ENCODE data around the gene TPRG1L. TPM values are rescaled to one million over a fixed set of nuclear protein-coding genes. Genes with fewer than 3 reads are reported as not detected.

TPRG1L gene
- total and polyA plus RNA-seq, 10 donors = 19.9 to 45.9 (median 31.5) TPM

GRCh38 chr1:3603571-3604467 lies 21.0 kb upstream of the TPRG1L start:
- intact Hi-C loops (cut with DNase I; ENCODE audit: low total_unique reads) = no loop called here
- DNase-seq = no peak
- WGBS, 5 donors = 79 to 91% (median 81%) methylated on average over 19 to 29 of the region's 29 CpGs

GRCh38 chr1:3604468-3604974 lies 20.3 kb upstream of the TPRG1L start:
- H3K27ac ChIP-seq = no peak overlapping the region
- H3K4me1 ChIP-seq = peaks cover 0 to 22% (median 3%) of the 10 kb centered on the region in 6 donors
- intact Hi-C loops (cut with DNase I; ENCODE audit: low total_unique reads) = no loop called here
- H3K4me3 ChIP-seq = no peak overlapping the region
- 69 to 90% (median 75%) methylated on average over 5 to 8 of the region's 8 CpGs for WGBS, 5 donors
- no peak for TF ChIP-seq POLR2A (IDR thresholded peaks at IDR 0.05)
- TF ChIP-seq CTCF (IDR thresholded peaks at IDR 0.05 in 8 of 11, conservative IDR thresholded peaks at IDR 0.05 in 3 of 11) = no peak
- TF ChIP-seq POLR2AphosphoS5 (IDR thresholded peaks at IDR 0.05) = no peak
- H3K36me3 ChIP-seq = no peaks in the 10 kb centered on the region
- H3K9me3 ChIP-seq = no peaks in the 10 kb centered on the region
- peaks cover 0 to 46% (median 5%) of the 10 kb centered on the region in 7 donors for H3K27me3 ChIP-seq (replicated peaks in 1 of 7)
- DNase-seq = no peak

More at GRCh38 chr1:3603571-3604467, 21.0 kb upstream of the TPRG1L start:
- TF ChIP-seq POLR2A (IDR thresholded peaks at IDR 0.05) (no peak), POLR2AphosphoS5 (IDR thresholded peaks at IDR 0.05) (no peak), CTCF (IDR thresholded peaks at IDR 0.05 in 8 of 11, conservative IDR thresholded peaks at IDR 0.05 in 3 of 11) (no peak)
- H3K4me3 ChIP-seq = no peak overlapping the region
- H3K9me3 ChIP-seq = no peaks in the 10 kb centered on the region
- H3K36me3 ChIP-seq = no peaks in the 10 kb centered on the region
- H3K27me3 ChIP-seq (replicated peaks in 1 of 7) = peaks cover 0 to 46% (median 0%) of the 10 kb centered on the region in 7 donors
- no peak overlapping the region for H3K27ac ChIP-seq
- peaks cover 0 to 22% (median 3%) of the 10 kb centered on the region in 6 donors for H3K4me1 ChIP-seq

GRCh38 chr1:3604997-3605823 lies 19.6 kb upstream of the TPRG1L start:
- Histone ChIP-seq H3K36me3 (no peaks in the 10 kb centered on the region), H3K27ac (no peak overlapping the region), H3K4me1 (peaks cover 0 to 27% (median 8%) of the 10 kb centered on the region in 6 donors), H3K27me3 (replicated peaks in 1 of 7) (peaks cover 0 to 52% (median 12%) of the 10 kb centered on the region in 7 donors), H3K4me3 (no peak overlapping the region), H3K9me3 (no peaks in the 10 kb centered on the region)
- 76 to 96% (median 89%) methylated on average over 7 of the region's 7 CpGs for WGBS, 5 donors
- DNase-seq = no peak
- intact Hi-C loops (cut with DNase I; ENCODE audit: low total_unique reads) = no loop called here
- TF ChIP-seq CTCF (IDR thresholded peaks at IDR 0.05 in 8 of 11, conservative IDR thresholded peaks at IDR 0.05 in 3 of 11) = no peak
- TF ChIP-seq POLR2A (IDR thresholded peaks at IDR 0.05) = no peak
- TF ChIP-seq POLR2AphosphoS5 (IDR thresholded peaks at IDR 0.05) = no peak

Measured in spleen (tissue), 11 donors.